Mucosa of descending colon (tissue), 3 donors: ENCODE results near the gene ITGA11. TPM values are rescaled to one million over a fixed set of nuclear protein-coding genes. Genes with fewer than 3 reads are reported as not detected.

Experiments
- ATAC-seq: fragments of 200-7000 bp; cut with Tn5 transposase; one replicate; pipeline ENCODE4 v1.9.1; 2020; ENCODE audit warnings: mild to moderate bottlenecking, moderate library complexity
- DNase-seq, 3 donors: peaks; one replicate each; pipeline ENCODE4 v3.0.0-alpha.2; 2020
- H3K36me3 ChIP-seq: fragments of 200-600 bp; one replicate; pipeline ENCODE4 v1.8.0; 2021; ENCODE audit warnings: low read depth, mild to moderate bottlenecking
- H3K4me1 ChIP-seq: fragments of 200-600 bp; one replicate; pipeline ENCODE4 v1.8.0; 2021; ENCODE audit warnings: low read depth, mild to moderate bottlenecking
- H3K4me3 ChIP-seq: fragments of 200-600 bp; one replicate; pipeline ENCODE4 v1.8.0; 2021; ENCODE audit warnings: mild to moderate bottlenecking
- H3K9me3 ChIP-seq: fragments of 200-600 bp; one replicate; pipeline ENCODE4 v1.8.0; 2021; ENCODE audit warnings: mild to moderate bottlenecking
- intact Hi-C, 2 donors: fragments of 100-400 bp; cut with DNase I in 1 of 2; cut with micrococcal nuclease in 1 of 2; formaldehyde crosslinking; loops; one replicate each; pipeline versions ENCODE4 v1.11.0 to v1.11.1; 2022; cut with DNase I, micrococcal nuclease
- total RNA-seq, 3 donors: library from RNA; stranded (reverse); fragmentation: NEBNext Ultra II Directional in 2 of 3; extraction: Animal tissue kit (Norgen Biotek cat#: 25700) in 2 of 3; gene quantifications; one replicate each; pipeline versions ENCODE4 v1.2.1 to v1.2.4, GENCODE V29; 2021 to 2023
- TF ChIP-seq, protein P1 (sequence below): fragments of 200-600 bp; IDR thresholded peaks from one replicate; pipeline ENCODE4 v1.8.0; 2022; ENCODE audit warnings: antibody characterized with exemption, mild to moderate bottlenecking
- donor health status: DM: no; HTN: no; CAD: no; lungs with moderate emphysema.
- donor health status: DM: no; HTN: no; CAD: no.
- donor health status: DM: no; HTN: yes; CAD: no.

ITGA11 gene
- total RNA-seq, 3 donors from 2014 or later: 1.8 to 2.4 (median 2.1) TPM

DNA sequence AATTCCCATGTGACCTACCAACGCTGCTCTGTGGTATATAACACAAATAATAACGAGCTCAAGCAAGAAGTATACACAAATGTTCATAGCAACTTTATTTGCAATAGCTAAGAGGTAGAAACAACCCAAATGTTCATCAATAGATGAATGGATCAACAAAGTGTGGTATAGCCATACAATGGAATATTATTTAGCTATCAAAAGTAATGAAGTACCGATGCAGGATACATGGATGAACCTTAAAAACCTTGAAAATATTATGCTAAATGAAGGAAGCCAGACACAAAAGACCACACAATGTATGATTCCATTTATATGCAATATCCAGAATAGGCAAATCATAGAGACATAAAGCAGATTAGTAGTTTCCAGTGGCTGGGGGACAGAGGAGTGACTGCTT lies 170.0 kb downstream of the ITGA11 start:
- Histone ChIP-seq H3K36me3 (no peaks in the 10 kb centered on the region), H3K9me3 (no peaks in the 10 kb centered on the region), H3K4me3 (no peak overlapping the region), H3K4me1 (no peaks in the 10 kb centered on the region)
- TF ChIP-seq, protein P1, sequence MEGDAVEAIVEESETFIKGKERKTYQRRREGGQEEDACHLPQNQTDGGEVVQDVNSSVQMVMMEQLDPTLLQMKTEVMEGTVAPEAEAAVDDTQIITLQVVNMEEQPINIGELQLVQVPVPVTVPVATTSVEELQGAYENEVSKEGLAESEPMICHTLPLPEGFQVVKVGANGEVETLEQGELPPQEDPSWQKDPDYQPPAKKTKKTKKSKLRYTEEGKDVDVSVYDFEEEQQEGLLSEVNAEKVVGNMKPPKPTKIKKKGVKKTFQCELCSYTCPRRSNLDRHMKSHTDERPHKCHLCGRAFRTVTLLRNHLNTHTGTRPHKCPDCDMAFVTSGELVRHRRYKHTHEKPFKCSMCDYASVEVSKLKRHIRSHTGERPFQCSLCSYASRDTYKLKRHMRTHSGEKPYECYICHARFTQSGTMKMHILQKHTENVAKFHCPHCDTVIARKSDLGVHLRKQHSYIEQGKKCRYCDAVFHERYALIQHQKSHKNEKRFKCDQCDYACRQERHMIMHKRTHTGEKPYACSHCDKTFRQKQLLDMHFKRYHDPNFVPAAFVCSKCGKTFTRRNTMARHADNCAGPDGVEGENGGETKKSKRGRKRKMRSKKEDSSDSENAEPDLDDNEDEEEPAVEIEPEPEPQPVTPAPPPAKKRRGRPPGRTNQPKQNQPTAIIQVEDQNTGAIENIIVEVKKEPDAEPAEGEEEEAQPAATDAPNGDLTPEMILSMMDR: no peak
- ATAC-seq: no peak
- intact Hi-C loops: no loop called here
- DNase-seq: no peak

DNA sequence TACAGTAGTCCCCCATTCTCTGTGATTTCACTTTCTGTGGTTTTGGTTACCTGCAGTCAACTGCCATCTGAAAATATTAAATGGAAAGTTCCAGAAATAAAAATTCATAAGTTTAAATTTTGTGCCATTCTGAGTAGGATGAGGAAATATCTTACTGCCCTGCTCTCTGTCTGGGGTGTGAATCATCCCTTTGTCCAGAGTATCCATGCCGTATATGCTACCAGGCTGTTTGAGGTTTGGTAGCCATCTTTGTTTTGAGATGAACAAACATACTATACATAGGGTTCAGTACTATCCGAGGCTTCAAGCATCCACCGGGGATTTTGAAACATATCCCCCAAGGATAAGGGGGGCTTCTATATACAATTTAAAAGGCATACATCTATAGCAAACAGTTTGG lies 170.7 kb downstream of the ITGA11 start:
- no peaks in the 10 kb centered on the region for H3K36me3 ChIP-seq
- intact Hi-C loops: no loop called here
- TF ChIP-seq, protein P1: no peak
- no peaks in the 10 kb centered on the region for H3K9me3 ChIP-seq
- peaks cover 3% of the 10 kb centered on the region for H3K4me1 ChIP-seq
- DNase-seq (no peak), ATAC-seq (no peak)
- H3K4me3 ChIP-seq: no peak overlapping the region

DNA sequence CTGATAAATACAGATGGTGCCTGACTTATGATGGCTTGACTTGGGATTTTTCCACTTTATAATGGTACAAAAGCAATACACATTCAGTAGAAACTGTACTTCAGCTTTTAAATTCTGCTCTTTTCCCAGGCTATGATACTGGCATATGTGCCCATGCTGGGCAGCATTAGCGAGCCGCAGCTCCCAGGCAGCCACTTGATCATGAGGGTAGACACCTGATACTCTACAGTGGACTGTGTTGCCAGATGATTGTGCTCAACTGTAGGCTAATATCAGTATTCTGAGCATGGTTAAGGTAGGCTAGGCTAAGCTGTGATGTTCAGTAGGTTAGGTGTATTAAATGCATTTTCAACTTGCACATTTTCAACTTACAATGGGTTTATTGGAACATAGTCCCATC lies 172.1 kb downstream of the ITGA11 start:
- H3K4me3 ChIP-seq: no peak overlapping the region
- no peaks in the 10 kb centered on the region for H3K36me3 ChIP-seq
- no peak for ATAC-seq
- intact Hi-C loops: no loop called here
- no peak for DNase-seq
- TF ChIP-seq, protein P1: no peak
- peaks cover 3% of the 10 kb centered on the region for H3K4me1 ChIP-seq
- no peaks in the 10 kb centered on the region for H3K9me3 ChIP-seq

DNA sequence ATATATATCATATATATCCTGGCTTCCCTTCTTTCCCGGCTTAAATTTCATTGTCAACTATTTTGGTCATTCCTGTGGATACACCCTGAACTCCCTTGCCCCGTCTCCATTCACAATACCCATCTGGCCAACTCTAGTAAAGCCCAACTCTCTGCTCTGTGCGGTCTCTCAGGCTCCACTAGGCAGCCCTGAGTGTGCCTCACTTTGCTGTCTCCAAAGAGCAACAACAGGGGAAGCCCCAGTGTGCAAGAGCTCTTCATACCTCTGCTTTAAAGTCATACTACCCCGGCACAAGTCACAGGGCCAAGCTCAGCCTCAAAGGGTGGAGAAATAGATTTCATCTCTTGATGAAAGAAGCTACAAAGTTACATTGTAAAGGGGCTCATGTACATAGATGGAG lies 173.3 kb downstream of the ITGA11 start:
- intact Hi-C loops: no loop called here
- Histone ChIP-seq H3K4me1 (peaks cover 3% of the 10 kb centered on the region), H3K9me3 (no peaks in the 10 kb centered on the region), H3K4me3 (no peak overlapping the region), H3K36me3 (no peaks in the 10 kb centered on the region)
- no peak for DNase-seq
- TF ChIP-seq, protein P1: no peak
- no peak for ATAC-seq

DNA sequence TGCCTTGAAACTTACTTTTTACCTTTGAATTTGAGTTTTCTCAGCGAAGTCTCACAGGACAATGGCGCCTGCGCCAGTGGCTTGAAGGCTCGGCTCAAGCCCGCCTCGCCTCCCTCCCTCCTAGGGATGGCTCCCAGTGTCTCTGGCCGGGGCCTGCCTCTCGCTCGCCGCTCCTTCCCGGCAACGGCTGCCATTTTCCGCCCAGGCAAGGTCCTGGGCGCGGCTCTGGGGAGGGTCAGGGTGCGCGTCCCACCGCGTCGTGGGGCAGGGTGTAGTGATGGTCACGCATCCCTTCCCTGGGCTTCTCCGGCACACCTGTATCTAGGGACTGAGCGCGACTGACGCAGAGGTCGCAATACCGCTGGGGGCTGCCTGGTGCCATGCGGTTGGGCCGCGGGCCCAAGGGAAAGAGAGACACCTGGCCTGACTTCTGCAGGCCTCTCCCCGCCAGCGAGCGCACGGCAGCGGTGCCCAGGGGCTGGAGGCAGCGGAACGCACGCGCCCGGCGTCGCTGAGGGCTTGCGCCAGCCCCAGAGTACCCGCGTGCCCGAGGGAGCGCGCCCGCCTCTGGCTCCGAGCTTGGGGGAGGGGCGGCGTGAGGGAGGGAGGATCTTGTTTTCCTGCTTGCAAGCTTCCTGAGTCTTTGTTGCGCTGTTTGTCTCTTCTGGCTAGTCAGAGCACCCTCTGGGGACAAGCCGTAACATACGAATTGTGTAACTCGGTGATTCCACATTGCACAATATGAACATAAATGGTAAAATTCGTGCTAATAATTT lies 175.1 kb downstream of the ITGA11 start:
- Histone ChIP-seq H3K9me3 (no peaks in the 10 kb centered on the region), H3K4me3 (peak overlapping the region; percentile 20), H3K4me1 (peaks cover 3% of the 10 kb centered on the region), H3K36me3 (no peaks in the 10 kb centered on the region)
- intact Hi-C loops: no loop called here
- peak; percentile 98 for ATAC-seq
- TF ChIP-seq, protein P1: no peak
- DNase-seq: peak; percentile 90 to 93 (median 92)
